Astrocyte (in vitro differentiated cells and primary cell): ENCODE data around the gene NMT1.

Experiments used
- EZH2 ChIP-seq: IDR thresholded peaks from 2 replicates; pipeline ENCODE4 v1.6.1; 2012; ENCODE audit warnings: mild to moderate bottlenecking, low read length, inconsistent platforms; ENCODE audit not compliant: insufficient read depth
- TF ChIP-seq, protein P1 (sequence below): IDR thresholded peaks from 2 replicates; pipeline ENCODE4 v1.5.1; 2011; ENCODE audit warnings: low read depth, mild to moderate bottlenecking, inconsistent platforms, low read length, moderate library complexity; ENCODE audit not compliant: insufficient read depth

DNA sequence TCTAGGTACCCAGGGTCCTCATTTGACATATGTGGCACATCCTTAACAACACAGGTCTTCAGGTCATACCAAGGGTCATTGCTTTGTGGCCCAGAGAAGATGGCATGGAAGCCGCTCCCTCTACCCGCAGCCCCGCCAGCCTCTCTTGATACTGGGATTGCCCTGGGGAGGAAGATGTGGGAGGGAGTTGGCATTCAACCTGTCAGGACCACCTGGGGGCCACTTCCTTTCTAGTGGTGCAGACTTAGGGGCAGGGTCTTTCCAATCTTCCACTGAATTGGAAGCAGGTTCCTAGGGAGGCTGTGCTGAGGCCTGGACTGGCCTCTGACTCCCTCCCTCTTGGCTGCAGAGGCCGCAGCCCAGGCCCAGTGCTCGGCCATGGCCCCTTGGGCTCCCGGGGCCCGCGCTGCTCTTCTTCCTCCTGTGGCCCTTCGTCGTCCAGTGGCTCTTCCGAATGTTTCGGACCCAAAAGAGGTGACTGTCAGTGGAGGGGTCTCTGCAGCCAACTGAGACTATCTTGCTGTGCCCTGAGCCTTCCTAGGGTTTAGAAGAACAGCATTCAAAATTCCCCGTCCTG lies 82.1 kb downstream of the NMT1 start:
- TF ChIP-seq, protein P1, sequence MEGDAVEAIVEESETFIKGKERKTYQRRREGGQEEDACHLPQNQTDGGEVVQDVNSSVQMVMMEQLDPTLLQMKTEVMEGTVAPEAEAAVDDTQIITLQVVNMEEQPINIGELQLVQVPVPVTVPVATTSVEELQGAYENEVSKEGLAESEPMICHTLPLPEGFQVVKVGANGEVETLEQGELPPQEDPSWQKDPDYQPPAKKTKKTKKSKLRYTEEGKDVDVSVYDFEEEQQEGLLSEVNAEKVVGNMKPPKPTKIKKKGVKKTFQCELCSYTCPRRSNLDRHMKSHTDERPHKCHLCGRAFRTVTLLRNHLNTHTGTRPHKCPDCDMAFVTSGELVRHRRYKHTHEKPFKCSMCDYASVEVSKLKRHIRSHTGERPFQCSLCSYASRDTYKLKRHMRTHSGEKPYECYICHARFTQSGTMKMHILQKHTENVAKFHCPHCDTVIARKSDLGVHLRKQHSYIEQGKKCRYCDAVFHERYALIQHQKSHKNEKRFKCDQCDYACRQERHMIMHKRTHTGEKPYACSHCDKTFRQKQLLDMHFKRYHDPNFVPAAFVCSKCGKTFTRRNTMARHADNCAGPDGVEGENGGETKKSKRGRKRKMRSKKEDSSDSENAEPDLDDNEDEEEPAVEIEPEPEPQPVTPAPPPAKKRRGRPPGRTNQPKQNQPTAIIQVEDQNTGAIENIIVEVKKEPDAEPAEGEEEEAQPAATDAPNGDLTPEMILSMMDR: no peak
- TF ChIP-seq EZH2: no peak
